Measurements from ENCODE around the gene LCP2. TPM values are rescaled to one million over a fixed set of nuclear protein-coding genes. Genes with fewer than 3 reads are reported as not detected.
A peak's percentile ranks its signal among the peaks of the same experiment; 100 is the strongest.

Gene LCP2
- polyA plus RNA-seq, 2 donors, result 2.4 to 2.6 TPM

- H3K36me3 ChIP-seq (ENCODE audit: control insufficient read depth in 2 of 2, insufficient read depth in 2 of 2, low read length in 1 of 2), result no peaks in the 10 kb centered on the region
- no peaks in the 10 kb centered on the region for H3K27me3 ChIP-seq (ENCODE audit: control insufficient read depth in 1 of 2, insufficient read depth in 2 of 2, low read length in 2 of 2)
- H3K4me3 ChIP-seq (ENCODE audit: low read depth in 1 of 2, low read length in 2 of 2), result no peak overlapping the region
- peak overlapping the region in 1 of 2 donors; percentile 31 for H3K27ac ChIP-seq (ENCODE audit: low read depth in 2 of 2, low read length in 1 of 2)
- 51 to 55% methylated on average over 2 of the region's 2 CpGs for WGBS, 2 donors
- no peaks in the 10 kb centered on the region for H3K9me3 ChIP-seq (ENCODE audit: control insufficient read depth in 2 of 2, insufficient read depth in 1 of 2, low read depth in 1 of 2, low read length in 1 of 2)
- H3K4me1 ChIP-seq (ENCODE audit: control insufficient read depth in 2 of 2, insufficient read depth in 2 of 2, low read length in 1 of 2), result peaks cover 0 to 2% of the 10 kb centered on the region in 2 donors
Measured at GRCh38 chr5:170219615-170220014, 78.0 kb downstream of the LCP2 start.

- Histone ChIP-seq H3K27ac (ENCODE audit: low read depth in 2 of 2, low read length in 1 of 2) (no peak overlapping the region), H3K4me1 (ENCODE audit: control insufficient read depth in 2 of 2, insufficient read depth in 2 of 2, low read length in 1 of 2) (peaks cover 0 to 2% of the 10 kb centered on the region in 2 donors), H3K36me3 (ENCODE audit: control insufficient read depth in 2 of 2, insufficient read depth in 2 of 2, low read length in 1 of 2) (no peaks in the 10 kb centered on the region), H3K9me3 (ENCODE audit: control insufficient read depth in 2 of 2, insufficient read depth in 1 of 2, low read depth in 1 of 2, low read length in 1 of 2) (no peaks in the 10 kb centered on the region), H3K4me3 (ENCODE audit: low read depth in 1 of 2, low read length in 2 of 2) (no peak overlapping the region), H3K27me3 (ENCODE audit: control insufficient read depth in 1 of 2, insufficient read depth in 2 of 2, low read length in 2 of 2) (no peaks in the 10 kb centered on the region)
- 50 to 73% methylated on average over 1 of the region's 1 CpG for WGBS, 2 donors
Measured at GRCh38 chr5:170218726-170219125, 78.9 kb downstream of the LCP2 start.

- H3K36me3 ChIP-seq (ENCODE audit: control insufficient read depth in 2 of 2, insufficient read depth in 2 of 2, low read length in 1 of 2), result no peaks in the 10 kb centered on the region
- H3K4me1 ChIP-seq (ENCODE audit: control insufficient read depth in 2 of 2, insufficient read depth in 2 of 2, low read length in 1 of 2), result peaks cover 0 to 2% of the 10 kb centered on the region in 2 donors
- no peaks in the 10 kb centered on the region for H3K27me3 ChIP-seq (ENCODE audit: control insufficient read depth in 1 of 2, insufficient read depth in 2 of 2, low read length in 2 of 2)
- no peak overlapping the region for H3K27ac ChIP-seq (ENCODE audit: low read depth in 2 of 2, low read length in 1 of 2)
- no peak overlapping the region for H3K4me3 ChIP-seq (ENCODE audit: low read depth in 1 of 2, low read length in 2 of 2)
- WGBS, 2 donors, result 78 to 79% methylated on average over 5 of the region's 5 CpGs
- no peaks in the 10 kb centered on the region for H3K9me3 ChIP-seq (ENCODE audit: control insufficient read depth in 2 of 2, insufficient read depth in 1 of 2, low read depth in 1 of 2, low read length in 1 of 2)
Measured at GRCh38 chr5:170217831-170218230, 79.7 kb downstream of the LCP2 start.

DNA sequence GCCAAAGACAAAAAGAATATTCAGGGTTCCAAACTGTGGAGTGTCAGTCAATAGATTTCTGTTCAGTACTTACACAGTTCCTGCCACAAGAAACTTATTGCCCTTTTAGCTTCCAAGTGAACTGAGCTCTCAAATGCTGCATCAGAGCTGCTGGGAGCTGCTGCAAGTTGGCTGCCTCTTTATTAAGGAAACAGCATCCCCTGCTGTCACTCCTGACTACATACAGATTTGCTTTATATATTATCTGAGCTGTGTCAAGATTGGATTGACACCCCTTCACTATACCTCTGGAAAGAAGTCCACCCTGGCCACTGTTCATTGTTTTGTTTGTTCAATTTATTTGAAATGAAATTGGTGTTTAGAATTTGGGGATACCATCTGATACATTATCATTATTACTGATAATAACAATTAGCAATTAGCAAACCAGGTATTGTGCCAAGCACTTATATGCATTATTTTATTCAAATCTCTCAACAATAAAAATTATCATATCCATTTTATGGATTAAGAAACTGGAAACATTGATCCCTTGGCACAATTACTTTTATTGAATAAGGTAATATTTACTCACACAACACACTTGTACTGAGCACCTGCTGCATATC lies 81.2 kb downstream of the LCP2 start:
- no peaks in the 10 kb centered on the region for H3K27me3 ChIP-seq (ENCODE audit: control insufficient read depth in 1 of 2, insufficient read depth in 2 of 2, low read length in 2 of 2)
- H3K4me3 ChIP-seq (ENCODE audit: low read depth in 1 of 2, low read length in 2 of 2), result no peak overlapping the region
- no peaks in the 10 kb centered on the region for H3K36me3 ChIP-seq (ENCODE audit: control insufficient read depth in 2 of 2, insufficient read depth in 2 of 2, low read length in 1 of 2)
- H3K4me1 ChIP-seq (ENCODE audit: control insufficient read depth in 2 of 2, insufficient read depth in 2 of 2, low read length in 1 of 2), result peaks cover 0 to 2% of the 10 kb centered on the region in 2 donors
- H3K27ac ChIP-seq (ENCODE audit: low read depth in 2 of 2, low read length in 1 of 2), result no peak overlapping the region
- no peaks in the 10 kb centered on the region for H3K9me3 ChIP-seq (ENCODE audit: control insufficient read depth in 2 of 2, insufficient read depth in 1 of 2, low read depth in 1 of 2, low read length in 1 of 2)

DNA sequence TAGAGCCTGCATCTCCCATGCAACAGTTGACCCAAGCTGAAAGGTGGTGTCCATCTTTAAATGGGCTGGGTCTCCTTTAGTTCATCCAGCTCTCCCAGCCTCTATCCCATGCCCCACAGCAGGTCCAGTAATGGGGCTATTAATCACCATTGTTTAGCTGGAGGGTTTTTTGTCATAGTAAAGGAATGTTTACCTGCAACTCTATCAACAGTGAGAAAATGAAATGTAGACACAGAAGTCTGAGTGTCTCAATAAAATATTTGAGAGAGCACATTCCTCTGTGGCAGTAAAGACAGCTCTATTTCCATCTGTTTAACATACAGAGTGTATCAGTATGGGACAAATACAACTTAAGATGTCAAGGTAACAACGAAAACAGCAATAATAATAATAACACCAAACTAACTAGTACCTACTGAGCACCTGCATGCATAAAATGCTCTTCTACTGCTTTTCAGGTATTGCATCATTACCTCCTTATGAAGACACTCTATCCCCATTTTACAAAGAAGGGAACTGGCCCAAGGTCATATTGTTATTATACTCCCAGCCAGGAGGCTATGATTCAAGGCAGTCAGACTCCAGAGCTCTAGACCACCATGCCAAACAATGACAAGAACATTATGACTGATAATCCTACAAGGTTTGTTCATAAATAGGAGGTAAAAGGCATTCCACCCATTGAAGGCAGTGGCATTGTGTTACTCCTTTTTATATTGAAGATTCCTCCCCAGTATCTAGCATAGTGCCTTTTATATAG lies 85.8 kb downstream of the LCP2 start:
- Histone ChIP-seq H3K4me1 (ENCODE audit: control insufficient read depth in 2 of 2, insufficient read depth in 2 of 2, low read length in 1 of 2) (no peaks in the 10 kb centered on the region), H3K27me3 (ENCODE audit: control insufficient read depth in 1 of 2, insufficient read depth in 2 of 2, low read length in 2 of 2) (no peaks in the 10 kb centered on the region), H3K27ac (ENCODE audit: low read depth in 2 of 2, low read length in 1 of 2) (no peak overlapping the region), H3K36me3 (ENCODE audit: control insufficient read depth in 2 of 2, insufficient read depth in 2 of 2, low read length in 1 of 2) (no peaks in the 10 kb centered on the region), H3K4me3 (ENCODE audit: low read depth in 1 of 2, low read length in 2 of 2) (no peak overlapping the region), H3K9me3 (ENCODE audit: control insufficient read depth in 2 of 2, insufficient read depth in 1 of 2, low read depth in 1 of 2, low read length in 1 of 2) (no peaks in the 10 kb centered on the region)
- 76 to 83% methylated on average over 1 of the region's 1 CpG for WGBS, 2 donors

DNA sequence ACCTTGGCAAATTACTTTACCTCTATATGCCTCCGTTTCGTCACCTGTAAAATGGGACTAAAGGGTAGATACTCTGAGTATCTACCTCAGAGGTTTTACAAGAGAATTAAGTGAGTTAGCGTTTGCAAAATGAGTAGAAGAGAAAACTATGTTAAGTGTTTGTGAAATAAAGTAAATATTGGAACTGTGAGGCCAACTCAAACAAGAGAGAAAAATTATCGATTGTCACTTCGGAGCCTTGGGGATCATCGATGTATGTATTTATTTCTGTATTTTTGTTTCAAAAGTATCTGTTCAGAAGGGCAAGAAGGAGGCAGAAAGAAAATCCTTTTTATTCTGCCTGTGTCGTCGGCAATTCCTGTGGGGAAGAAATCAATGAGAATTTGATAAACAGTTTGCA lies 90.6 kb downstream of the LCP2 start:
- no peak overlapping the region for H3K4me3 ChIP-seq (ENCODE audit: low read depth in 1 of 2, low read length in 2 of 2)
- no peaks in the 10 kb centered on the region for H3K36me3 ChIP-seq (ENCODE audit: control insufficient read depth in 2 of 2, insufficient read depth in 2 of 2, low read length in 1 of 2)
- H3K27me3 ChIP-seq (ENCODE audit: control insufficient read depth in 1 of 2, insufficient read depth in 2 of 2, low read length in 2 of 2), result no peaks in the 10 kb centered on the region
- no peak overlapping the region for H3K27ac ChIP-seq (ENCODE audit: low read depth in 2 of 2, low read length in 1 of 2)
- WGBS, 2 donors, result 56 to 67% methylated on average over 8 of the region's 8 CpGs
- H3K4me1 ChIP-seq (ENCODE audit: control insufficient read depth in 2 of 2, insufficient read depth in 2 of 2, low read length in 1 of 2), result no peaks in the 10 kb centered on the region
- no peaks in the 10 kb centered on the region for H3K9me3 ChIP-seq (ENCODE audit: control insufficient read depth in 2 of 2, insufficient read depth in 1 of 2, low read depth in 1 of 2, low read length in 1 of 2)

GRCh38 chr5:170206216-170206615 lies 91.4 kb downstream of the LCP2 start:
- Histone ChIP-seq H3K36me3 (ENCODE audit: control insufficient read depth in 2 of 2, insufficient read depth in 2 of 2, low read length in 1 of 2) (no peaks in the 10 kb centered on the region), H3K4me1 (ENCODE audit: control insufficient read depth in 2 of 2, insufficient read depth in 2 of 2, low read length in 1 of 2) (no peaks in the 10 kb centered on the region), H3K27me3 (ENCODE audit: control insufficient read depth in 1 of 2, insufficient read depth in 2 of 2, low read length in 2 of 2) (no peaks in the 10 kb centered on the region), H3K27ac (ENCODE audit: low read depth in 2 of 2, low read length in 1 of 2) (no peak overlapping the region), H3K4me3 (ENCODE audit: low read depth in 1 of 2, low read length in 2 of 2) (no peak overlapping the region), H3K9me3 (ENCODE audit: control insufficient read depth in 2 of 2, insufficient read depth in 1 of 2, low read depth in 1 of 2, low read length in 1 of 2) (no peaks in the 10 kb centered on the region)
- WGBS, 2 donors, result 30 to 33% methylated on average over 3 of the region's 3 CpGs

DNA sequence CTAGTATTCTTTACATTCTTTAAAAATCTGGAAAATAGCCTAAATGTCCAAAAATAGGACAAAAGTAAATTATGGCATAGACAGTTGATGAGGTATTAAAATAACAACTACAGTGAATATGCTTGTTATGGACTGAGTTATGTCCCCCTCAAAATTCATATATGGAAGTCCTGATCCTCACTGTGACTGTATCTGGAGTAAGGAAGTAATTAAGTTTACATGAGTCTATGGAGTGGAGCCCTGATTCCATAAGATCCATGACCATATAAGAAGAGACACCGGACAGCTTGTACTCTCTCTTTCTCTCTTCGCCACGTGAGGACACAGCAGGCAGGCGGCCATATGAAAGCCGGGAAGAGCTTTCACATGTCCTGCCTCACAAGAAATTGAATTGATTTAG lies 93.4 kb downstream of the LCP2 start:
- 74 to 82% methylated on average over 5 of the region's 5 CpGs for WGBS, 2 donors
- H3K4me1 ChIP-seq (ENCODE audit: control insufficient read depth in 2 of 2, insufficient read depth in 2 of 2, low read length in 1 of 2), result no peaks in the 10 kb centered on the region
- H3K27ac ChIP-seq (ENCODE audit: low read depth in 2 of 2, low read length in 1 of 2), result no peak overlapping the region
- no peaks in the 10 kb centered on the region for H3K9me3 ChIP-seq (ENCODE audit: control insufficient read depth in 2 of 2, insufficient read depth in 1 of 2, low read depth in 1 of 2, low read length in 1 of 2)
- H3K4me3 ChIP-seq (ENCODE audit: low read depth in 1 of 2, low read length in 2 of 2), result no peak overlapping the region
- H3K27me3 ChIP-seq (ENCODE audit: control insufficient read depth in 1 of 2, insufficient read depth in 2 of 2, low read length in 2 of 2), result no peaks in the 10 kb centered on the region
- no peaks in the 10 kb centered on the region for H3K36me3 ChIP-seq (ENCODE audit: control insufficient read depth in 2 of 2, insufficient read depth in 2 of 2, low read length in 1 of 2)

- H3K36me3 ChIP-seq (ENCODE audit: control insufficient read depth in 2 of 2, insufficient read depth in 2 of 2, low read length in 1 of 2), result no peaks in the 10 kb centered on the region
- H3K27ac ChIP-seq (ENCODE audit: low read depth in 2 of 2, low read length in 1 of 2), result no peak overlapping the region
- no peaks in the 10 kb centered on the region for H3K4me1 ChIP-seq (ENCODE audit: control insufficient read depth in 2 of 2, insufficient read depth in 2 of 2, low read length in 1 of 2)
- H3K27me3 ChIP-seq (ENCODE audit: control insufficient read depth in 1 of 2, insufficient read depth in 2 of 2, low read length in 2 of 2), result no peaks in the 10 kb centered on the region
- H3K4me3 ChIP-seq (ENCODE audit: low read depth in 1 of 2, low read length in 2 of 2), result no peak overlapping the region
- no peaks in the 10 kb centered on the region for H3K9me3 ChIP-seq (ENCODE audit: control insufficient read depth in 2 of 2, insufficient read depth in 1 of 2, low read depth in 1 of 2, low read length in 1 of 2)
- WGBS, 2 donors, result 50% methylated on average over 2 of the region's 2 CpGs
Measured at GRCh38 chr5:170202117-170202516, 95.5 kb downstream of the LCP2 start.

GRCh38 chr5:170201311-170201710 lies 96.3 kb downstream of the LCP2 start:
- Histone ChIP-seq H3K4me1 (ENCODE audit: control insufficient read depth in 2 of 2, insufficient read depth in 2 of 2, low read length in 1 of 2) (no peaks in the 10 kb centered on the region), H3K27ac (ENCODE audit: low read depth in 2 of 2, low read length in 1 of 2) (no peak overlapping the region), H3K36me3 (ENCODE audit: control insufficient read depth in 2 of 2, insufficient read depth in 2 of 2, low read length in 1 of 2) (no peaks in the 10 kb centered on the region), H3K27me3 (ENCODE audit: control insufficient read depth in 1 of 2, insufficient read depth in 2 of 2, low read length in 2 of 2) (no peaks in the 10 kb centered on the region), H3K9me3 (ENCODE audit: control insufficient read depth in 2 of 2, insufficient read depth in 1 of 2, low read depth in 1 of 2, low read length in 1 of 2) (no peaks in the 10 kb centered on the region), H3K4me3 (ENCODE audit: low read depth in 1 of 2, low read length in 2 of 2) (no peak overlapping the region)
- WGBS, 2 donors, result 46 to 64% methylated on average over 2 of the region's 2 CpGs
